Suprapubic skin (tissue), 4 donors: ENCODE results near the gene PNMA3.
"Not testable (repeated sequence)": the region's sequence is repeated elsewhere in the genome, so short reads cannot be mapped to it uniquely, and the experiment has no call there.

Experiments used
- POLR2A ChIP-seq, 2 donors: fragments of 450-650 bp; IDR thresholded peaks; one replicate each; pipeline ENCODE4 v1.6.1; 2017; ENCODE audit warnings: antibody characterized with exemption in 2 of 2, mild to moderate bottlenecking in 2 of 2, moderate library complexity in 2 of 2
- POLR2AphosphoS5 ChIP-seq, 3 donors: sonication (generic); formaldehyde crosslinking; IDR thresholded peaks; one replicate each; pipeline ENCODE4 v1.6.1; 2017; ENCODE audit warnings: antibody characterized with exemption in 3 of 3
- TF ChIP-seq, protein P1 (sequence below), 2 donors: fragments of 200-600 bp in 1 of 2; fragments of 450-650 bp in 1 of 2; sonication (generic) in 1 of 2; IDR thresholded peaks; one replicate each; pipeline ENCODE4 v1.5.1; 2016 to 2019; ENCODE audit warnings: antibody characterized with exemption in 2 of 2, mild to moderate bottlenecking in 1 of 2, moderate library complexity in 1 of 2

GRCh38 chrX:153017174-153017573 is 39.1 kb upstream of the PNMA3 start:
- not testable (repeated sequence) for TF ChIP-seq POLR2A, POLR2AphosphoS5 (IDR thresholded peaks at IDR 0.05)
- TF ChIP-seq, protein P1, sequence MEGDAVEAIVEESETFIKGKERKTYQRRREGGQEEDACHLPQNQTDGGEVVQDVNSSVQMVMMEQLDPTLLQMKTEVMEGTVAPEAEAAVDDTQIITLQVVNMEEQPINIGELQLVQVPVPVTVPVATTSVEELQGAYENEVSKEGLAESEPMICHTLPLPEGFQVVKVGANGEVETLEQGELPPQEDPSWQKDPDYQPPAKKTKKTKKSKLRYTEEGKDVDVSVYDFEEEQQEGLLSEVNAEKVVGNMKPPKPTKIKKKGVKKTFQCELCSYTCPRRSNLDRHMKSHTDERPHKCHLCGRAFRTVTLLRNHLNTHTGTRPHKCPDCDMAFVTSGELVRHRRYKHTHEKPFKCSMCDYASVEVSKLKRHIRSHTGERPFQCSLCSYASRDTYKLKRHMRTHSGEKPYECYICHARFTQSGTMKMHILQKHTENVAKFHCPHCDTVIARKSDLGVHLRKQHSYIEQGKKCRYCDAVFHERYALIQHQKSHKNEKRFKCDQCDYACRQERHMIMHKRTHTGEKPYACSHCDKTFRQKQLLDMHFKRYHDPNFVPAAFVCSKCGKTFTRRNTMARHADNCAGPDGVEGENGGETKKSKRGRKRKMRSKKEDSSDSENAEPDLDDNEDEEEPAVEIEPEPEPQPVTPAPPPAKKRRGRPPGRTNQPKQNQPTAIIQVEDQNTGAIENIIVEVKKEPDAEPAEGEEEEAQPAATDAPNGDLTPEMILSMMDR (IDR thresholded peaks at IDR 0.05): not testable (repeated sequence)
